Activated CD8-positive, alpha-beta memory T cell treated with anti-CD3 and anti-CD28 coated beads, Interleukin-2, amount 10 ng/mL, durations not matched to agents 7 days and 5 days (primary cell): ENCODE results near the gene VSTM2B. TPM values are rescaled to one million over a fixed set of nuclear protein-coding genes. Genes with fewer than 3 reads are reported as not detected.

ENCODE experiments used
- ATAC-seq: fragments of 150-1000 bp; cut with Tn5 transposase; one replicate; pipeline ENCODE4 v1.10.0; 2021; ENCODE audit warnings: moderate library complexity
- CTCF ChIA-PET: fragments of 350-600 bp; sonication (Branson Sonifier 250); formaldehyde crosslinking; loops from one replicate; lab custom pipeline; 2021; ENCODE audit warnings: antibody characterized with exemption; lab: Charles Lee
- DNase-seq: peaks from one replicate; pipeline ENCODE4 v3.0.0-alpha.2; 2020
- H3K27ac Mint-ChIP-seq: one replicate; pipeline ENCODE4 v1.8.0; 2021; ENCODE audit warnings: mild to moderate bottlenecking, mixed read lengths
- H3K27me3 Mint-ChIP-seq: one replicate; pipeline ENCODE4 v1.8.0; 2021; ENCODE audit warnings: mixed read lengths
- H3K36me3 Mint-ChIP-seq: one replicate; pipeline ENCODE4 v1.8.0; 2021; ENCODE audit warnings: mild to moderate bottlenecking, mixed read lengths
- H3K4me1 Mint-ChIP-seq: one replicate; pipeline ENCODE4 v1.8.0; 2021; ENCODE audit warnings: mixed read lengths
- H3K4me3 Mint-ChIP-seq: one replicate; pipeline ENCODE4 v1.8.0; 2021; ENCODE audit warnings: mild to moderate bottlenecking, moderate library complexity, mixed read lengths
- H3K9me3 Mint-ChIP-seq: one replicate; pipeline ENCODE4 v1.8.0; 2022; ENCODE audit warnings: low read depth, mixed read lengths
- total RNA-seq, 2 experiments: library from RNA; stranded (reverse); gene quantifications; one replicate each; pipeline ENCODE4 v1.2.3, GENCODE V29; 2021

Gene VSTM2B
- total RNA-seq, 2 experiments from 2014 or later = not detected

DNA sequence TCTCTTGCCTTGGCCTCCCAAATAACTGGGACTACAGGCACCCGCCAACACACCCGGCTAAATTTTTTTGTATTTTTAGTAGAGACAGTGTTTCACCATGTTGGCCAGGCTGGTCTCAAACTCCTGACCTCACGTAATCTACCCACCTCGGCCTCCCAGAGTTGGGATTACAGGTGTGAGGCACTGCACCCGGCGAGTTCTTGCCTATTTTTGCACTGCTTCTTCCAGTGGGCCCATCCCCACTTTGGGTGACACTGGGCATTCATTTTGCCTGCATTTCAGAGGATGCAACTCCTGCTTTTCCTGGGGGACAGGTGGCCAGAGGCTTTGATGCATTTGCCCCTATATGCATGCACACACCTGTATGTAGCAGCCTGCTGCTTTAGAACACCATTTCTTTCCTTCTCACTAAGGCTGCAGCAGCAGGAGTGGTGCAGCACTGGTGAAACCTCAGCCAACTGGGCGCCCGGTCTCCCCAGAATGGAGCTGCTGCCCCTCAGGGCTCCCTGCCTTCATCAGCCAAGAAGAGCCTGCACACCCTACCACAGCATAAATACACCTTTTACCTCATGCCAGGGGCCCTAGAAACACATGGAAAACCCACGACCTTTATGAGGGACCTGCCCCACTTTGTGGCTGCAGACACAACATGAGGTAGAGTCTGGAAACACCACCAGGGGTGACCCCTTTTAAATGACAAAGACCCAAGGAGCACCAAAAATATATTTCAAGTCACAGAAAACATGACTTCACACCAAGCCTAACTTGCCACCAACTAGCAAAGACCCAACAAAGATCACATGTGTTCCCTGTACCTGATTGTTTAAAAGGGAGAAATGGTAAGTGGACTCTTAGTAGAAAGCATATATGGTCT lies 43.5 kb downstream of the VSTM2B start:
- H3K4me3 Mint-ChIP-seq = no peak overlapping the region
- CTCF ChIA-PET = no interaction called here
- ATAC-seq (no peak), DNase-seq (no peak)
- peaks cover 7% of the 10 kb centered on the region for H3K4me1 Mint-ChIP-seq
- H3K27me3 Mint-ChIP-seq = peaks cover 38% of the 10 kb centered on the region
- H3K27ac Mint-ChIP-seq = no peak overlapping the region
- H3K9me3 Mint-ChIP-seq = no peaks in the 10 kb centered on the region
- H3K36me3 Mint-ChIP-seq = no peaks in the 10 kb centered on the region

DNA sequence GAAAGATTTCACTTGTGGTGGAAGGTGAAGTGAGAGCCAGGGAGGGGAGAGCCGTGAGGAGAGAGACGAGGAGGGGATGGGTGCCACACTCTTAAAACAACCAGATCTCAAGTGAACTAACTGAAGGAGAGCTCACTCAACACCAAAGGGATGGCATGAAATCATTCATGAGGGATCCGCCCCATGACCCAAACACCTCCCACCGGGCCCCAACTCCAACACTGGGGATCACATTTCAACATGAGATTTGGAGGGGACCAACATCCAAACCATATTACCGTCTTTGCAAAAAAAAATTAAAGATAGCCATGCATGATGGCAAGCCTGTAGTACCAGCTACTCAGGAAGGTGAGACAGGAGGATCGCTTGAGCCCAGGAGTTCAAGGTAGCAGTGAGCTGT lies 45.4 kb downstream of the VSTM2B start:
- Mint-ChIP-seq H3K27me3 (peaks cover 43% of the 10 kb centered on the region), H3K4me3 (no peak overlapping the region), H3K9me3 (no peaks in the 10 kb centered on the region), H3K4me1 (peaks cover 3% of the 10 kb centered on the region), H3K27ac (no peak overlapping the region), H3K36me3 (no peaks in the 10 kb centered on the region)
- ATAC-seq (no peak), DNase-seq (no peak)
- CTCF ChIA-PET = interaction anchor here (1.5 kb wide), 1 partner anchor 13 kb away, joined by 3 read pairs; no protein-coding TSS in a partner anchor

- CTCF ChIA-PET = no interaction called here
- ATAC-seq (no peak), DNase-seq (no peak)
- no peaks in the 10 kb centered on the region for H3K9me3 Mint-ChIP-seq
- peaks cover 4% of the 10 kb centered on the region for H3K4me1 Mint-ChIP-seq
- H3K27me3 Mint-ChIP-seq = peaks cover 61% of the 10 kb centered on the region
- H3K27ac Mint-ChIP-seq = no peak overlapping the region
- H3K36me3 Mint-ChIP-seq = no peaks in the 10 kb centered on the region
- no peak overlapping the region for H3K4me3 Mint-ChIP-seq
Observed at GRCh38 chr19:29573486-29573885, 47.7 kb downstream of the VSTM2B start.

DNA sequence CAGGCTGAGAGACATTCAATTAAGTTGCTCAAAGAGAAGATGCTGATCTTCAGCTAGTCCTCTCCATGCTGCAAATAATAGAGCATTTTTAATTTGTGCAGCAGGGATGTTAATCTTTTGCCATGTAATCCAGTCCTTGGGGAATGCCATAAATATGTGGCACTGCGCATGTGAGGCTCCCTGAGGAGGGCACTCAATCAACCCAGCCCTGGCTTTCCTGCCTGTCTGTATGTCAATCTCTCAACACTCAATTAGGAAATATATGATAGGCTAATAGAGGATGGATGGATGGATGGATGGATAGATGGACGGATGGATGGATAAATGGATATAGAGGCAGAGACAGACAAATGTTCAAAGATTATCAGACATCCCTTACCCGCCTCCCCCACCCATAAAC lies 48.7 kb downstream of the VSTM2B start:
- Mint-ChIP-seq H3K27me3 (peaks cover 63% of the 10 kb centered on the region), H3K27ac (no peak overlapping the region), H3K36me3 (no peaks in the 10 kb centered on the region), H3K9me3 (no peaks in the 10 kb centered on the region), H3K4me1 (peaks cover 4% of the 10 kb centered on the region), H3K4me3 (no peak overlapping the region)
- DNase-seq (no peak), ATAC-seq (no peak)
- CTCF ChIA-PET = no interaction called here

DNA sequence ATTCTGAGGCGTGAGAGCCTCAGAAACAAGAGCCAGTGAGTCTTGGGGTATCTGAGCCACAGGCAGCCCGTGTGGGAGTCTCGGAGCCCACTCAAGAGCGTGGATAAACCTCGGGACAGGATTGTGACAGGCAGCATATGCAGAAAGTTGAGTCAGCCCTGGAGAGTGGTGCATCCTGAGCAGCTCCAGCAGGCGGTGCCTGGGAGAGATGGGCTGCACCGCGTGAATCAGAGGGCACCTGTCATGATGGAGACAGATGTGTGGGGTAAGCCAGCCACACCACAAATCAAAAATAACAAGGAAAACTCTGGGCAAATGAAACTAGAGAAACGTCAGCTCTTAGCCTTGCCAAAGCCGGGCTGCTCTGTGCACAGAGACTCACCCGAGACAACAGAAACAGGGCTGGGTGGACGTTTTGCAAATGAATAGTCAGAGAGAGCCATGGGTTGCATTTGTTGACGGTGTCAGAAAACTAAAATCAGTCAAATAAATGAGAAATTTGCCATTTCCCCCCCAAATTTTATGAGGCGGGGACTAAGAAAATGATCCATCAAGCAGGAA lies 50.3 kb downstream of the VSTM2B start:
- ATAC-seq = no peak
- no peak overlapping the region for H3K4me3 Mint-ChIP-seq
- CTCF ChIA-PET = no interaction called here
- H3K36me3 Mint-ChIP-seq = no peaks in the 10 kb centered on the region
- no peak overlapping the region for H3K27ac Mint-ChIP-seq
- DNase-seq = no peak
- H3K4me1 Mint-ChIP-seq = peaks cover 4% of the 10 kb centered on the region
- peaks cover 57% of the 10 kb centered on the region for H3K27me3 Mint-ChIP-seq
- no peaks in the 10 kb centered on the region for H3K9me3 Mint-ChIP-seq

DNA sequence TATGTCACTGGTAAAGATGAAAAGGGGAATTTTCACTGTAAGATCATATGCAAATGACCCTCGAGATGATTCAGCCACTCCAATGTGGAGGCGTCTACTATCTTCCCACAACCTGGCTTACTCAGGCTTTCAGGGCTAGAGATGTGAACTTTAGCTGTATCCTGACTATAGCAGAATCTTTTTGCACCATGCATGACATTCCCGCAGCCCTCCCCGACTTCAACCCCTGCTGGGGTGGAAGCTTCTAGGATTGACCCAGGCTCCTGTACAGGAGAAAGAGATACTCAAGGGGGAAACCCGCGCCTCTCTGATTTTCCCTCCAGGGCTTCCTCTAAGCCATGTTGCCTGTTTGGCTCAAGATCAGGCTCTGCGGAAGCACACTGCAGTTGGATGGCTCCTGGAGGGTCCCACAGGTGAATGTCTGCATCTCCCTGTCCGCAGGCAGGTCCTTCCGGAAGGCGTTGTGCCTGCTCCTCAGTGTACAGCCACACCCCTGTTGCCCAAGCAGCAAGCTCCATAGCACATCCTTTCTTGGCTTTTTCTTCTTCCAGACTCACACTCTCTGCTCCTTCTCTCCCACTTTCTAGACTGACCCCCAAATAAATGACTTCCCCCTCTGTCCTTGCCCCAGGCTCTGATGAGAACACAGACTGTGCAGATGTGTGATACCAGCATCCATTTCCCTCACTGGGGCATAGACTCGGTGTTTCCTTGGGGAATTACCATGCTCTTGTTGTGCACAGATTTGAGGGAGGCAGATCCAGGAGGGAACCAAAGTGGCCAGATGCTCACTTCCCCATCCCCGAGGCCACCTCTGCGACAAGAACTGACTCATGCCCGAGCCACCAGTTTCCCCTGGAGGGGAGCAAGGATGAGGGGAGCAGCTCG lies 51.2 kb downstream of the VSTM2B start:
- Mint-ChIP-seq H3K4me1 (peaks cover 4% of the 10 kb centered on the region), H3K27me3 (peaks cover 52% of the 10 kb centered on the region), H3K27ac (no peak overlapping the region), H3K9me3 (peaks cover 2% of the 10 kb centered on the region), H3K36me3 (no peaks in the 10 kb centered on the region), H3K4me3 (no peak overlapping the region)
- DNase-seq (no peak), ATAC-seq (no peak)
- CTCF ChIA-PET = no interaction called here

DNA sequence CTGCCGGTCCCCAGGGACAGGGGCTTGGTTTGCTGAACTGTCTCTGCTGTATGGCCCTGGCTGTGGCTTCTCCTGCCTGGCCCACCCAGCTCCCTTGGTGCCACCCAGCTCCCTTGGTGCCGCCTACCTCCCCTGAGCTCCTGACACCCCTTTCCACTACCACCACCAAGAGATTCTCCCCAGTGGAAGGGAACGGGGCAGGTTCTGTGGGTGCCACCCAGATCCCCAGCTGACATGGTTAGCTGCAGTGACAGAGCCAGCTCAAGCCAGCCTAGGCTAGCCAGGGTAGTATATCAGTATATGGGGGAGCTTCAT lies 51.8 kb downstream of the VSTM2B start:
- CTCF ChIA-PET = no interaction called here
- H3K27me3 Mint-ChIP-seq = peaks cover 46% of the 10 kb centered on the region
- H3K4me1 Mint-ChIP-seq = peaks cover 5% of the 10 kb centered on the region
- no peak overlapping the region for H3K27ac Mint-ChIP-seq
- H3K36me3 Mint-ChIP-seq = no peaks in the 10 kb centered on the region
- no peak for ATAC-seq
- no peak for DNase-seq
- no peak overlapping the region for H3K4me3 Mint-ChIP-seq
- peaks cover 2% of the 10 kb centered on the region for H3K9me3 Mint-ChIP-seq

GRCh38 chr19:29578349-29578748 lies 52.6 kb downstream of the VSTM2B start:
- CTCF ChIA-PET = no interaction called here

GRCh38 chr19:29579308-29579910 lies 53.6 kb downstream of the VSTM2B start:
- CTCF ChIA-PET = no interaction called here
- ATAC-seq = no peak
- peaks cover 40% of the 10 kb centered on the region for H3K27me3 Mint-ChIP-seq
- H3K27ac Mint-ChIP-seq = no peak overlapping the region
- peaks cover 2% of the 10 kb centered on the region for H3K9me3 Mint-ChIP-seq
- H3K36me3 Mint-ChIP-seq = no peaks in the 10 kb centered on the region
- no peak for DNase-seq
- H3K4me1 Mint-ChIP-seq = peaks cover 18% of the 10 kb centered on the region
- no peak overlapping the region for H3K4me3 Mint-ChIP-seq

More at GRCh38 chr19:29578349-29578748, 52.6 kb downstream of the VSTM2B start:
- Mint-ChIP-seq H3K4me1 (peaks cover 10% of the 10 kb centered on the region), H3K27ac (no peak overlapping the region), H3K36me3 (no peaks in the 10 kb centered on the region), H3K4me3 (no peak overlapping the region), H3K9me3 (peaks cover 2% of the 10 kb centered on the region), H3K27me3 (peaks cover 46% of the 10 kb centered on the region)
- ATAC-seq (no peak), DNase-seq (no peak)

- H3K4me1 Mint-ChIP-seq = peaks cover 27% of the 10 kb centered on the region
- DNase-seq (no peak), ATAC-seq (no peak)
- H3K36me3 Mint-ChIP-seq = no peaks in the 10 kb centered on the region
- H3K27ac Mint-ChIP-seq = no peak overlapping the region
- CTCF ChIA-PET = no interaction called here
- peaks cover 32% of the 10 kb centered on the region for H3K27me3 Mint-ChIP-seq
- peaks cover 2% of the 10 kb centered on the region for H3K9me3 Mint-ChIP-seq
- no peak overlapping the region for H3K4me3 Mint-ChIP-seq
Observed at GRCh38 chr19:29581398-29581797, 55.6 kb downstream of the VSTM2B start.

DNA sequence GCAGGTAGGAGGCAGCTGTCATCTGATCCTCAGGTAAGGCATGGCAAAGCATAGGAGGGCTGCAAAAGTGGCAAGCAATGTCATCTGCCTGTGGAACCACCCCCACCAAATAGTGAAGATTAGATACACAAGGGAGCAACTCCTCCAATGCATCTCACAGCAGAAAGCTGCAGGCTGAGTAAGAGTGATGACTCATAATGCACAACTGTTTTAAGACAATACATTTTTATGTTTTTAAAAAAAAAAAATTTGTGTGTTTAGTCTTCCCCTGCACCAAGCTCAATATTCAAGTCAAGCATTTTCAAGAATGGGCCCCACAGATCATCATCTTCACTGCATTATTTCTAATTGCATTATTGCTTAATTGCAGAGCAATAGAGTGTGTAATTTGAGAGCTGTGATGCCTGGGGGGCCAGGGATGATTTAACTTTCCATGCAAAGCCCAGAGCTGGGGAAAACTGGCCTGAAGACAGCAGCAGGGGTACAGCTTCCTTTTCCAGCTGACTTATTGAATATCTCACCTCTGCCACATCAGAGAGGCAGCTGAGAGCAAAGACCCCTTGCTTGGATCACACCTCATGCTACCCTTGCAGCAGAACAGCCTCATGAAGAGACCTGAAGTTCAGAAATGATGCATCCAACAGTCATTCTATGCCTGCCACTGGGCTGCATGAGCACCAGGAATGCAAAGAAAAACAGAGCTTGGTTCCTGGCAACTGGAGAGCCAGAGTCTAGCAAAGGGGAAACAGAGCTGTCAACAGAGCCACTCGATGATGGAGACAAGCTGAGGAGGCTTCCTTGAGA lies 57.6 kb downstream of the VSTM2B start:
- Mint-ChIP-seq H3K9me3 (peaks cover 2% of the 10 kb centered on the region), H3K4me3 (no peak overlapping the region), H3K27ac (peak overlapping the region; percentile 9), H3K36me3 (no peaks in the 10 kb centered on the region), H3K27me3 (peaks cover 19% of the 10 kb centered on the region), H3K4me1 (peaks cover 43% of the 10 kb centered on the region)
- CTCF ChIA-PET = interaction anchor here (1.0 to 1.4 kb wide), 2 partner anchors 12 to 56 kb away, joined by 3 read pairs; no protein-coding TSS in a partner anchor
- ATAC-seq (no peak), DNase-seq (peak; percentile 43)

DNA sequence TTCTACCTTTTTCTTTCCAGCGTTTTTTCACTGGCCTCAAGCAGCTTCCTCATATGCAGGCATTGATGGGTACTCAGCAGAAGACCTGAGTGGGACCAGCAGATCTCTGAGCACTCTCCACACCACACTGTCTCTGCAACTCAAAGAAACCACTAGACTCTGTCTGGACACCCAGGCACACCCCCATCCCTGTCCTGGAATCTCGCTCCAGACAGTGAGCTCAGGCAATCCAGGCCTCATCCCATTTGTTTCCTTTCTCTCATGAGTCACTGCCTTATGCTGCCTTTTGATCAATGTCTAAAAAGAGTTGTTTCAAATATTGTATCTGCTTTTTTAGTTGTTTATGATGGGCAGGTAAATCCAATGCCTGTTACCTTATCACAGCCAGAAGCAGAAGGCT lies 60.6 kb downstream of the VSTM2B start:
- Mint-ChIP-seq H3K36me3 (no peaks in the 10 kb centered on the region), H3K4me1 (peaks cover 47% of the 10 kb centered on the region), H3K4me3 (no peak overlapping the region), H3K9me3 (peaks cover 3% of the 10 kb centered on the region), H3K27ac (peak overlapping the region; percentile 85), H3K27me3 (peaks cover 27% of the 10 kb centered on the region)
- CTCF ChIA-PET = interaction anchor here (1.4 to 2.4 kb wide), 2 partner anchors 20 to 323 kb away, joined by 4 to 12 read pairs; partner anchors contain the start of gene POP4
- DNase-seq = no peak
- no peak for ATAC-seq
